Thoracic aorta (tissue), 2 donors: ENCODE measurements around the gene ACCS. TPM values are rescaled to one million over a fixed set of nuclear protein-coding genes. Genes with fewer than 3 reads are reported as not detected.

Source experiments
- ATAC-seq: fragments of 150-250 bp; one replicate; pipeline ENCODE4 v1.8.0; 2017; ENCODE audit warnings: low read depth; ENCODE audit not compliant: insufficient number of reproducible peaks, low FRiP score
- DNase-seq: peaks from one replicate; pipeline ENCODE4 v3.0.0-alpha.2; 2020; ENCODE audit warnings: low spot score
- H3K27ac ChIP-seq, 2 donors: fragments of 200-600 bp; sonication (generic); 1 replicate in 1 of 2; 2 replicates in 1 of 2; pipeline ENCODE4 v1.5.1; 2016; ENCODE audit warnings: mild to moderate bottlenecking in 2 of 2, moderate library complexity in 2 of 2
- H3K27me3 ChIP-seq: fragments of 200-600 bp; sonication (generic); replicated peaks from 2 replicates; pipeline ENCODE4 v1.6.0; 2016; ENCODE audit warnings: mild to moderate bottlenecking; ENCODE audit not compliant: insufficient read depth
- H3K36me3 ChIP-seq: fragments of 200-600 bp; sonication (generic); one replicate; pipeline ENCODE4 v1.5.1; 2016
- H3K4me1 ChIP-seq, 2 donors: fragments of 200-600 bp; sonication (generic); 1 replicate in 1 of 2; 2 replicates in 1 of 2; pipeline versions ENCODE4 v1.5.1 to v1.6.0; 2016; ENCODE audit warnings: low read depth in 2 of 2, mild to moderate bottlenecking in 1 of 2; ENCODE audit not compliant: control insufficient read depth in 1 of 2
- H3K4me3 ChIP-seq: fragments of 200-600 bp; sonication (generic); 2 replicates; pipeline ENCODE4 v1.5.1; 2016; ENCODE audit warnings: mild to moderate bottlenecking
- H3K9me3 ChIP-seq: fragments of 200-600 bp; sonication (generic); 2 replicates; pipeline ENCODE4 v1.5.1; 2016
- total RNA-seq, 2 donors: library from RNA; depleted of rRNA; stranded (reverse); fragments of >200 nt; gene quantifications; one replicate each; pipeline versions ENCODE4 v1.1.0 to v1.2.3, GENCODE V29; 2016
- TF ChIP-seq, protein P1 (sequence below): fragments of 200-600 bp; sonication (generic); IDR thresholded peaks from one replicate; pipeline ENCODE4 v1.5.1; 2019; ENCODE audit warnings: antibody characterized with exemption

The ACCS gene
- total RNA-seq, 2 donors from 2014 or later: 32.3 to 32.6 TPM

GRCh38 chr11:44104481-44105294 lies 38.6 kb downstream of the ACCS start:
- TF ChIP-seq, protein P1, sequence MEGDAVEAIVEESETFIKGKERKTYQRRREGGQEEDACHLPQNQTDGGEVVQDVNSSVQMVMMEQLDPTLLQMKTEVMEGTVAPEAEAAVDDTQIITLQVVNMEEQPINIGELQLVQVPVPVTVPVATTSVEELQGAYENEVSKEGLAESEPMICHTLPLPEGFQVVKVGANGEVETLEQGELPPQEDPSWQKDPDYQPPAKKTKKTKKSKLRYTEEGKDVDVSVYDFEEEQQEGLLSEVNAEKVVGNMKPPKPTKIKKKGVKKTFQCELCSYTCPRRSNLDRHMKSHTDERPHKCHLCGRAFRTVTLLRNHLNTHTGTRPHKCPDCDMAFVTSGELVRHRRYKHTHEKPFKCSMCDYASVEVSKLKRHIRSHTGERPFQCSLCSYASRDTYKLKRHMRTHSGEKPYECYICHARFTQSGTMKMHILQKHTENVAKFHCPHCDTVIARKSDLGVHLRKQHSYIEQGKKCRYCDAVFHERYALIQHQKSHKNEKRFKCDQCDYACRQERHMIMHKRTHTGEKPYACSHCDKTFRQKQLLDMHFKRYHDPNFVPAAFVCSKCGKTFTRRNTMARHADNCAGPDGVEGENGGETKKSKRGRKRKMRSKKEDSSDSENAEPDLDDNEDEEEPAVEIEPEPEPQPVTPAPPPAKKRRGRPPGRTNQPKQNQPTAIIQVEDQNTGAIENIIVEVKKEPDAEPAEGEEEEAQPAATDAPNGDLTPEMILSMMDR: no peak
- H3K27me3 ChIP-seq: no peaks in the 10 kb centered on the region
- no peak for ATAC-seq

GRCh38 chr11:44108260-44108659 lies 42.2 kb downstream of the ACCS start:
- DNase-seq: no peak
- Histone ChIP-seq H3K9me3 (no peaks in the 10 kb centered on the region), H3K27ac (no peak overlapping the region), H3K4me1 (peaks cover 0 to 7% of the 10 kb centered on the region in 2 donors), H3K36me3 (no peaks in the 10 kb centered on the region), H3K27me3 (no peaks in the 10 kb centered on the region), H3K4me3 (no peak overlapping the region)
- ATAC-seq: no peak
- TF ChIP-seq, protein P1: no peak

More at GRCh38 chr11:44104481-44105294, 38.6 kb downstream of the ACCS start:
- no peak overlapping the region for H3K4me3 ChIP-seq
- no peaks in the 10 kb centered on the region for H3K36me3 ChIP-seq
- H3K4me1 ChIP-seq: peaks cover 0 to 6% of the 10 kb centered on the region in 2 donors
- no peak for DNase-seq
- no peaks in the 10 kb centered on the region for H3K9me3 ChIP-seq
- H3K27ac ChIP-seq: no peak overlapping the region

DNA sequence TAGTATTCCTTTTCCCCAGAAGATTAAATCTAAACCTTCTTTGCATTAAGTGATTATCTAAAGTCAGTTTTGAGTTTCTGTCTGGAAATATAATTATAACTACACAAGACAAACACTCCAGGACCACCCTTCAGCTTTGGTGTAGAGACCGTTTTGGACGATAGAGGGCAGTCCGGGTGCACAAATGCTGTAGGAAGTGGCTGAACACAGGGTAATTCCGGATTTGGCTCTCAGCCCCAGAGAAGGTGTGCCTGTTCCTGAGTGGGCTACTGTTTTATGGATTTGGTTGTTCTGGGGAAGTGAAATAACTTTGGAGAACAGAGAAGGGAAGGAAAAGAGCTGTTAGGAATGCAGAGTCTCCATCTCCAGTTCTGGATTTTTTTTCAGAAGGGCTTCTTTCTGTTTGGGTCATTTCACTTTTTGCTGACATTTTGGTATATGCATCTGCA lies 44.2 kb downstream of the ACCS start:
- ATAC-seq: no peak

GRCh38 chr11:44112091-44112821 lies 46.2 kb downstream of the ACCS start:
- Histone ChIP-seq H3K4me3 (no peak overlapping the region), H3K27me3 (no peaks in the 10 kb centered on the region), H3K27ac (no peak overlapping the region), H3K9me3 (no peaks in the 10 kb centered on the region), H3K4me1 (peaks cover 0 to 7% of the 10 kb centered on the region in 2 donors), H3K36me3 (peaks cover 14% of the 10 kb centered on the region)
- DNase-seq (no peak), ATAC-seq (no peak)
- TF ChIP-seq, protein P1: no peak

More for the DNA sequence above, 44.2 kb downstream of the ACCS start:
- Histone ChIP-seq H3K4me1 (peaks cover 0 to 7% of the 10 kb centered on the region in 2 donors), H3K4me3 (no peak overlapping the region), H3K27me3 (no peaks in the 10 kb centered on the region), H3K9me3 (no peaks in the 10 kb centered on the region), H3K27ac (no peak overlapping the region), H3K36me3 (peaks cover 14% of the 10 kb centered on the region)
- TF ChIP-seq, protein P1: peak; percentile 66
- DNase-seq: no peak

DNA sequence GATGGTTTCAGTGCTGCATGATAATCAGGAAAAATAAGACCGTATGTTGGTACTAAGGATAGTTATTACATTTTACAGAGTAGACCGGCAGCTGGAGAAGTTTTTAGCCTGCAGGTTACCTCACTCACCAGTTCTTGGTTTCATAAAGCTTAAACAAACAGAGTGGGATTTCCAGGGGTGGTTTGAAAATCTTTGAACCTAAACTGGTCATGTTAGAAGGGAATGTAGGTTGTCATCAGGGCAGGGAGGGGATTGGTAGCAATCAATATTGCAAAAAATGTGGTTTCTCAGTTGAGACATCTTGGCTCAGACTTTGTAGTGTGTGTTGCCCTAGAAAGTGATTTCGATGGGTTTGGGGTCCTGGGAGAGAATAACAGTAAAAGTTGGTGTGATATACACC lies 46.9 kb downstream of the ACCS start:
- H3K27ac ChIP-seq: no peak overlapping the region
- peaks cover 14% of the 10 kb centered on the region for H3K36me3 ChIP-seq
- no peak for ATAC-seq
- no peak for DNase-seq
- H3K4me3 ChIP-seq: no peak overlapping the region
- no peaks in the 10 kb centered on the region for H3K27me3 ChIP-seq
- H3K9me3 ChIP-seq: no peaks in the 10 kb centered on the region
- H3K4me1 ChIP-seq: peaks cover 0 to 7% of the 10 kb centered on the region in 2 donors
- TF ChIP-seq, protein P1: no peak
